Activated CD4-positive, alpha-beta T cell treated with anti-CD3 and anti-CD28 coated beads, Interleukin-2, amount 50 U/mL, for 48 hours (primary cell): ENCODE measurements around the gene ACSF2.
"Not testable (repeated sequence)": the region's sequence is repeated elsewhere in the genome, so short reads cannot be mapped to it uniquely, and the experiment has no call there.

Experiments
- DNase-seq, 2 experiments: peaks; one replicate each; pipeline ENCODE4 v3.0.0-alpha.2; 2020

The ACSF2 gene, protein sequence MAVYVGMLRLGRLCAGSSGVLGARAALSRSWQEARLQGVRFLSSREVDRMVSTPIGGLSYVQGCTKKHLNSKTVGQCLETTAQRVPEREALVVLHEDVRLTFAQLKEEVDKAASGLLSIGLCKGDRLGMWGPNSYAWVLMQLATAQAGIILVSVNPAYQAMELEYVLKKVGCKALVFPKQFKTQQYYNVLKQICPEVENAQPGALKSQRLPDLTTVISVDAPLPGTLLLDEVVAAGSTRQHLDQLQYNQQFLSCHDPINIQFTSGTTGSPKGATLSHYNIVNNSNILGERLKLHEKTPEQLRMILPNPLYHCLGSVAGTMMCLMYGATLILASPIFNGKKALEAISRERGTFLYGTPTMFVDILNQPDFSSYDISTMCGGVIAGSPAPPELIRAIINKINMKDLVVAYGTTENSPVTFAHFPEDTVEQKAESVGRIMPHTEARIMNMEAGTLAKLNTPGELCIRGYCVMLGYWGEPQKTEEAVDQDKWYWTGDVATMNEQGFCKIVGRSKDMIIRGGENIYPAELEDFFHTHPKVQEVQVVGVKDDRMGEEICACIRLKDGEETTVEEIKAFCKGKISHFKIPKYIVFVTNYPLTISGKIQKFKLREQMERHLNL

DNA sequence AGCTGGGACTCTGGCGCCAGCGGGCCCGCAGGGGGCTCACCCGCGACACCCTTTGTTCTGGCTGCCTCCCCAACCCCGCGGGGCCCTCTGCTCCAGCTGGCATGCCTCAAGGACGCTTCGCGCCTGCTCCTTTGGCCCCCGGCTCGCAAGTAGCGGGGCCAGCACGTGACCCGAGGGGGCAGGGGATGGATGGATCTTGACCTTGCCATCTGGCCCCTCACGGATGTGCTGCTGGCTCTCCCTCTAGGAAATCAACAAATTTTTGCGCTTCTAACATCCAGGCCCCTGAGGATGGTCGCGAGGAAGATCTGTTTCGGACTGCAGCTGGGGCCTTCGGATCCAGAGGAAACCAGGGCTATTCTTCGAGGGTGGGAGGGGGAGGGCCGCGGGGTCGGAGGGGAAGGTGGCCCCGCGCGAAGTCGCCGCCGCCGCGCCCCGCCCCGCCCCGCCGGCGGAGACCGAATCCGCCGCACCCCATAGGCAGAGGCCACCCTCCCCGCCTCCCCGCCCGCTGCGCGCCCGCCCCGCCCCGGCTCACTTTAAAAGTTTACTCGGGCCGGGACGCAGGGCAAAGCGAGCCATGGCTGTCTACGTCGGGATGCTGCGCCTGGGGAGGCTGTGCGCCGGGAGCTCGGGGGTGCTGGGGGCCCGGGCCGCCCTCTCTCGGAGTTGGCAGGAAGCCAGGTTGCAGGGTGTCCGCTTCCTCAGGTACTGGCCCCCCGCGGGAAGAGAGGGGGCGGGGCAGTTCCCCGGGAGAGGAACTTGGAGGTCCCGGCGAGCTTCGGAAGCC lies at the start of gene ACSF2:
Gene ACSF2 (plus strand): TSS at position 537 of the 790 bp plus-strand sequence. CDS start 44 bp downstream, at position 581.
- peak; percentile 68 to 74 for DNase-seq

DNA sequence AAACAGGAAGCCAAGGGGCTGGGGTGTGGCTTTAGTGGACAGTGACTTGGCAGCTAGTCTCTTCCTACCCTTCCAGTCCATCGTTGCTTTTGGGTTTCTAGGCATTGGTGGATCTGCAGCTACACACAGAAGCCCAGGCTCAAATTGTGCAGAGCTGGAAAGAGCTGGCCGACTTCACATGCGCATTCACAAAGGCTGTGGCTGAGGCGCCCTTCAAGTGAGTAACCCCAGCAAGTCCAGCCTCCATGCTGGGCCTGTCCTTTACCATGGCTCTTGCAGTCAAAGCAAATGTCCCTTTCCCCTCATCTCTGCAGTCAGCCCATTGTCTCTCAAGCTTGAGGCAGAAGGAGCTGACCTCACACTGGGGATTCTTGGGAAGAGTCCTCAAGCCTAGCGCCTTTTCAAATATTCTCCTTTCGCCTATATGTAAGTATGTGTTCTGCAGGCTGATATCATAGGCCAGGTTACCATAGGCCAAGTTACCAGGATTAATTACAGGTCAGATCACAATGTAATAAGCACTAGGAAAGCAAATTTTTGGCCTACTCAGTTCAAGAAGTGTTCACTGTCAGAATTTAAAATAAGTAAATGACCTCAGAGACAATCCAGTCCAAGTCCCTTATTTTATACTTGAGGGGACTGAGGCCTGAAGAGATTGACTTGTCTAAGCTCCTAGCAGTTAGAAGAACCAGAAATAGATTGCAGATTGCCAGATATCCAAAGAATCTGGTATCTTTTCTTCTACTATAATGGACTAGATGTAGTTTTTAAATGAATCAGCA lies 46.5 kb upstream of the ACSF2 start:
- DNase-seq = no peak

DNA sequence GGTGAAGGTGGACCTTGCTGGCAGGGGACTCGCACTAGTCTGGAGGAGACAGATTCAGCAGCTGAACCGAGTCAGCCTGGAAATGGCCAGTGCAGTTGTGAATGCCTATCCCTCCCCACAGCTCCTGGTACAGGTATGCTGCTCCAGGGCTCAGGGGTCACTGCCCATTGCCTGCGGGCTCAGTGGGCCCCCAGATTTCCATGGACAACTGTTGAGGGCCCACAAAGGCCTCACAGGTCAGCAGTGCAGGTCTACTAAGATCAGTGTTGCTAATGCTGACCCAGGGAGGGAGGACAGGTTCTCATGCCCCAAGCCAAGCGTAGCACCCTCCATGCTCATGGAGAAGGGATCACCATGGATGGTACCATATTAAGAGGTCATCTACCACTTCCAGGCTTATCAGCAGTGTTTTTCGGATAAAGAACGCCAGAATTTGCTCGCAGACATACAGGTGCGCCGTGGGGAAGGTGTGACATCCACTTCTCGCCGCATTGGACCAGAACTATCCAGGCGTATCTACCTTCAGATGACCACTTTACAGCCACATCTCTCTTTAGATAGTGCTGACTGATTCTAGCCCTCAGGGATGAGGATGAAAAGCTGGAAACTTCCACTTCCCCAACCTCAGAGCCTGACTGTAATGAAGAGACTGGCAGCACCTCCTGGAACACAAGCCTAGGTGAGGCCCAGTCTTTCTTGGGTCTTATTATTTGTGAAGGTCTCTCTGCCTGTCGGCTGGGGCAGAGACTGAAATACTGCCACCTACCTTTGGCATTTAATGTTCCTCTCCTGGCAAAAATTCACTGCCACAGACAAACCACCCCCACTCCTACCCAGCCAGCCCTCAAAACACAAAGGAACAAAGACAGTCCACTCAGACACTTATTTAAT lies 45.4 kb upstream of the ACSF2 start:
- DNase-seq = no peak

DNA sequence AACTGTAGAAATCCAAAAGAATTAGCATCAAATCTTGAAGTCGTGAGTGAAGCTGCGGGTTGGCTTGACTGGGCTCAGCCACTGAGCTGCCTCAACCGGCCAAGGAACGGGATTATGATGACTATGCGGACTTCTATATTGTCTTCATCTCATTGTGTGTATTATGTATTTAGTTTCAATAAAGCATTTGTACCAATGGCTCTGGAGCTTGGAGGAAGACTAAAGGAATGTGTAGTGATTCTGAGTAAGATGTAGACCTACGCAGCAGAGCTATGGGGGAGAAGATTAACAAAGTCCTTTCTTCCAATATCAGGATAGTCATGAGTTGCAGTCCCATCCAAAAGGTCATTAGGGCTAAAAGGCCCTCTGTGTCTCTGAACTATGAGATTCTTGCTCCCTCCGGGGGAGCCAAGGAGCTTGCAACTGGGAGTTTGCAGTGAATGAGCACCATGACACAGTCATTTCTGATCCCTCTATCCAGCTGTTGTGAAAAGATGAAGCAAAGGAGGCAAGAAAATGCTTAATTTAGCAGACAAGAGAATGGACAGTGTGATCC lies 44.7 kb upstream of the ACSF2 start:
- no peak for DNase-seq

GRCh38 chr17:50381920-50382319 lies 44.1 kb upstream of the ACSF2 start:
- no peak for DNase-seq

GRCh38 chr17:50382931-50383330 lies 43.1 kb upstream of the ACSF2 start:
- DNase-seq = no peak

DNA sequence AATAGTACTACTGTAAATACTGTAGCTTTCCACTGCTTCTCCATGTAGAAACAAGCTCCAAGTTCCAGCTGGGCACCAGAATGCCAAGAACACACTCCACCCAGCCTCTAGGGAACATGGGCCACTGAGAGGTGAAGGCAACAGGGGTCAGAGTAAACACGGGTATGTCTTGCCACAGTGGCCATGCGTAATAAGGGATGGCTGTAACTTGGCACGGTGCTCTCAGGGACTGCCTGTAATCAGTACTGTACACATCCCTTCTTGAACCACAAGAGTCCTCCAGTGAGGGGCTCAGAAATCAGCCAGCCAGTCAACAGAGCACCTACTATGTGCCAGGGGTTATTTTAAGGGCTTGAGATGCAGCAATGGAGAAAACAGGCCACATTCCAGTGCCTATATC lies 39.5 kb upstream of the ACSF2 start:
- DNase-seq = no peak

- DNase-seq = no peak
Observed at GRCh38 chr17:50388728-50389127, 37.3 kb upstream of the ACSF2 start.

- DNase-seq = no peak
Observed at GRCh38 chr17:50389534-50389933, 36.5 kb upstream of the ACSF2 start.

DNA sequence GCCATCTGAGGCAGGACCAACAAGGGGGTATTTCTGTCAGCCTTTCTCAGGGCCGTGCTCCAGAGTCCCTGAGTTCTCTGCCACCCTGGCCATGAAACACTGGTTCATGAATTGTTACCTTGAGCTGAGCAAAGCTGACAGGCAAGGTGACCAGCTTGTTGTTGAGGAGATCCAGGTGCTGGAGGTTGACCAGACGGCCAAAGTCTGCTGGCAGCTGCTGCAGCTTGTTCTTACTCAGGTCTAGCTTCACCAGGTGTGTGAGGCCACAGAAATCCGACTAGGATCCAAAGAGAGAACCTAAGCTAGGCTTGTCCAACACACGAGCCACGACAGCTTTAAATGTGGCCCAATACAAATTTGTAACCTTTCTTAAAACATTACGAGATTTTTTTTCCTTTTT lies 33.4 kb upstream of the ACSF2 start:
- no peak for DNase-seq

DNA sequence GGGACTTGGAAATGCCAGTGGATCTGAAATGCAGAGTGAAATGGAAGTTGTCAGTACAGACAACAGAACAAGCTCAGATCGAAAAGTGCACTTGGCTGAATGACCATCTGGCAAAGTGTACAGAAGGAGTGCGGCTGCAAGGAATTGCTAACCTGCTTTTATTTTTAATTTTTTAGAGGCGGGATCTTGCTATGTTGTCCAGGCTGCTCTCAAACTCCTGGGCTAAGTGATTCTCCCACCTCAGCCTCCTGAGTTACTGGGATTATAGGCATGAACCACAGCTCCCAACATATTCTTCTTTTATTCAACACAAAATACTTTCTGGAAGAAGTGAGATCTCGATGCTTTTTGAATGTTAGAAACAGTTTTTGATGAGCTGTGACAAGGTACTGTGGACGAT lies 32.3 kb upstream of the ACSF2 start:
- no peak for DNase-seq

DNA sequence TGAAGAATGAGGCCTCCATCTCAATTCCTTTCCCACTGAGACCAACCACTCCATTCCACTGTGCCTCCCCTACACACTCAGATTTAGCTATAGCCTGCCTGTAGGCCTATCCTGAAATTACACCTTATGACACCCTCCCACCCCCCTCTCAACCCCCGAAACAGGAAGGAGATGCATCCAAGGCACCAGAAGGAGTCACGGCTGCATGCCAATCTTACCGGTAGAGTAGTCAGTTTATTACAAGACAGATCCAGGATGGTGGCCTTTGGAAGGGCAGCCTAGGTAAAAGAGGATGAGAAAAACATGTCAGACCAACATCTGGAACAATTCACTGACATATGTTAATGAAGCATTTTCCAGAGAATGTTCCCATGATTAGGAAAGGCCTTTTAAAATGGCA lies 31.3 kb upstream of the ACSF2 start:
- DNase-seq = no peak

DNA sequence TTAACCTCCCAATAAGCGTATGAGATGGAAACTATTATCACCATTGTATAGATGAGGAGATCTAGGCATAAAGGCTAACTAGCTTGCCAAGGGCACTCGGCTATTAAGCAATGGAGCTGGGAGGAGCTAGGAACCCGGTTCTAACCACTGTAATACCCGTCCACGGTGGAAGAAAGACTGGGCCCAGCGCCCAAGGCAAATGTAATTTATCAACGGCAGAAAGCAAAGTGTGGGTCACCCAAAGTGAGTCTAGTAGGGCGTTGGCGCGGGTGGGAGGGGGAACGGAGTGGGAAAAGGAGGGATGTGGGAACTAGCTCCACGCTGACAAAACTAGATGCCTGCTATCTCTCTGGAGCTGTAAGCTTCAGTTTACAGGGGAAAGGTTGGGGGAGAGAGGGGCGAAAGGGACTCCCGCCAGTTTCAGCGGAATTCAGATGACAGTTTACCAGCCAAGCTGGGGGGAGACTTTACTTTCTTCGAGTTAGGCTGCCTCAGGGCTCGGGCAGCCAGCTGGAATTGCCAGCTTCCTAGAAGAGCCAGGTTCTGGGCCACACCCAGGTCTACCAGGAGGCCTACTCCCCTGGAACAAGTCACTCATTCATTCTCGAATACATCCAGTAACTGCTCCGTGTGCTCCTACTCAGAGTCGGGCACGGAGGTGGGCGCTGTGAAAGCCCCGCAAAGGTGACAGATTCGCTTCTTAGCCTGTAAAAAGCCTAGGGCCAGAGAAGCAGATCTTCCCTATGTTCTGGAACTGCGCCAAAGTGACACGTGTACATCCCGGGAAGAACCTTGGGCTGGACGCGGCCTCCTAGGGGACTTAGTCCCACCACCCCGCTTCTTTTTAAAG lies 29.5 kb upstream of the ACSF2 start:
- DNase-seq = peak in 1 of 2 experiments; percentile 34

DNA sequence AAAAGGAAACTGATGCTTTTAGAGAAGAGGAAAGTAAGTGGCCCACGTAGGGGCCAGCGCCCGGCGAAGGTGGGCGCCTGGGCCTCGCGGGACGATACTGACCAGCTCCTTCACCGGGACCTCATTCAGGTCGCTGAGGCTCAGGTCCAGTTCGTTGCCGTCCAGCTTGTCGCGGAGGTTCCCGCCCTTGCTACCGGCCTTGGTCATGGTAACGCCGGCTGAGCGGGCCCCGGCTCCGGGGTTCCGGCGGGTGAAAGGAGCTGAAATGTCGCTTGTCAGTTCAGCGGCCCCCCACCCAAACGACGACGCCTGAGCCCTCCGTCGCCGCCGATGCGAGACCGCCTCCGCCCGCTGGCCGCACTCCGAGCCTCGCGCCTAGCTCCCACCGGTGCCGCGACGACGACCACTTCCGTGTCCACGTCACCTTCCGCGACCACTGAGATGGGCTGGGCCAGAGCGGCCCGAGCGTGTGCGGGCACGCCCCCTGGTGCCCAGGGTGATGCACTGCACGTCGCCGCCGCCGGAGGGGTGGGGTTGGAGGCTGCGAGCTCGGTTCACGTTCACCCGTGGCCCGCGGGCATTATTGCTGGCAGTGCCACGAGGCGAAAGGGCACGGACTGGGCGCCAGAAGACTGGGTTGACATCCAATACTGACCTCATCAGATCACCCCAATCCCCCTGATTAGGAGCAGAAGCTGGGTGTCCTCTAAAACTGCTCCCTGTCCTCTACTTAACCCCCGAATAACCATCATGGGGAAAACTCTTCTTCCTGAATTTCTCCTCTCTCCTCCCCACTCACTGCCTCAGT lies 28.7 kb upstream of the ACSF2 start, which contains the start of gene LRRC59:
Gene LRRC59 (minus strand): TSS at position 413 of the 808 bp plus-strand sequence. CDS start 206 bp downstream, at position 207.
- DNase-seq = peak; percentile 93 to 95

GRCh38 chr17:50397919-50398285 lies 28.1 kb upstream of the ACSF2 start:
- no peak for DNase-seq

GRCh38 chr17:50398672-50399071 lies 27.3 kb upstream of the ACSF2 start:
- DNase-seq = not testable (repeated sequence)

- DNase-seq = not testable (repeated sequence)
Observed at GRCh38 chr17:50399591-50399990, 26.4 kb upstream of the ACSF2 start.

DNA sequence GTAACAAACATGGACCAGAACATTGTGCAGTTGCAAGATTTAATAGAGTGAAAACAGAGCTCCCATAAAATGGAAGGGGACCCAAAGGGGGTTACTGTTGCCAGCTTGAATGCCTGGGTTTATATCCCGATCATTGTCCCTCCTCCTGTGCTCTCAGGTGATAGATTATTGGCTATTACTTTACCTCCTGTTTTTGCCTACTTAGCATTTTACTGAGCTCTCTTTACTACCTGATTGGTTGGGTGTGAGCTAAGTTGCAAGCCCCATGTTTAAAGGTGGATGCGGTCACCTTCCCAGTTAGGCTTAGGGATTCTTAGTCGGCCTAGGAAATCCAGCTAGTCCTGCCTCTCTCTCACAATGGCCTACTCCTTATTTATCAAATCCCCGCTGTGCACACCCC lies 20.7 kb upstream of the ACSF2 start:
- not testable (repeated sequence) for DNase-seq

GRCh38 chr17:50406578-50406977 lies 19.4 kb upstream of the ACSF2 start:
- no peak for DNase-seq
